ENCODE results near the gene NRP2. TPM values are rescaled to one million over a fixed set of nuclear protein-coding genes. Genes with fewer than 3 reads are reported as not detected.
A peak's percentile ranks its signal among the peaks of the same experiment; 100 is the strongest.

Gene NRP2
- total RNA-seq, 1 donor from 2014 or later, result 89.5 TPM

DNA sequence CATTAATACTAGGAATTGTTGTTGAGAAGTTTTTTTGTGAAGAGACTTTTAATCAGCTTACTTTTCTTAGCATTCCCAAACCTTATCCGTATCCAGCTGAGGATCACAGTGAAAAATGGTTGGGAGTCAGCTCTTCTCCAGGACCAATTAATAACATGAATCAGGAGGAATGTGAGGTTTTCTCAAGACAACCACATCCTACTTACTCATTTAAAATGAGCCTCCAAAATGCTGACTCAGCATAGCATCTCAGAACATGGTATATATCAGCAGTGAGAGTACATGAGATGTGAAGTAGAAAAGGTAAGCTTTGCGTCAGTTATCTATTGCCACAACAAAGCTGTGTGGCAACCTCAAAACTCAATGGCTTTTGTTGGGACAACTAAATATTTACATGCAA, 140.3 kb downstream of the NRP2 start:
- TF ChIP-seq CTCF (IDR thresholded peaks at IDR 0.05; ENCODE audit: unreplicated experiment), result no peak
- H3K9me3 Mint-ChIP-seq, result peaks cover 11% of the 10 kb centered on the region
- H3K36me3 Mint-ChIP-seq, result peaks cover 2% of the 10 kb centered on the region
- no peak overlapping the region for H3K27ac Mint-ChIP-seq
- H3K4me1 Mint-ChIP-seq, result peaks cover 18% of the 10 kb centered on the region
- DNase-seq (ENCODE audit: low spot score in 2 of 2, unreplicated experiment in 2 of 2), result no peak
- no peak overlapping the region for H3K4me3 Mint-ChIP-seq
- no peaks in the 10 kb centered on the region for H3K27me3 Mint-ChIP-seq (ENCODE audit: low read depth)

DNA sequence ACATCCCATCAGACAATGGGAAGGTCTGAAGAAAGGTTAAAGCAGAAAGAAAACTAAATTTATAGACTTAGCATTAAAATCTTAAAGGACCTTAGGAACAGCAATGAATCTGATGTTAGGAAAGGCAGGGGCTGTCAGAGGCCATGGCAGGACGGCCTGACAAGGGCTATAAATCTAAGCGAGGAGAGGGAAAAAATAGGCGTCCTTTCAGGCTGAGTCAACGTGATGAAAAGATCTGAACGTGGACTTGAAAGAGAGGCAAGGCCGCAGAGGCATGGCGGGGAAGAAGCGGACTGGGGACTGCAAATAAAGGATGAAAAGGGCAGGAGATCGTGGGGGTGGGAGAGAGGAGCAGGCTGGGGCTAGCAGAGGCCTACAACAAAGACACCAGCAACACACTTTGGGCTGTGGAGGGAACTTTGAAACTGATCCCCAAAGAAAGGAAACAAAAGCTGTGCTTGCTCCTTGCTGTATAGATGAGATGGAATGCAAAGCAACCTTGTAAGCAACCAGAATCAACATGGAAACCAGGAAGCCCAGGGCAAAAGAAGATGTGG, 145.6 kb downstream of the NRP2 start:
- Mint-ChIP-seq H3K4me3 (no peak overlapping the region), H3K4me1 (peaks cover 15% of the 10 kb centered on the region), H3K36me3 (peaks cover 2% of the 10 kb centered on the region), H3K27me3 (ENCODE audit: low read depth) (no peaks in the 10 kb centered on the region), H3K9me3 (peaks cover 8% of the 10 kb centered on the region), H3K27ac (peak overlapping the region; percentile 34)
- no peak for TF ChIP-seq CTCF (IDR thresholded peaks at IDR 0.05; ENCODE audit: unreplicated experiment)
- no peak for DNase-seq (ENCODE audit: low spot score in 2 of 2, unreplicated experiment in 2 of 2)

DNA sequence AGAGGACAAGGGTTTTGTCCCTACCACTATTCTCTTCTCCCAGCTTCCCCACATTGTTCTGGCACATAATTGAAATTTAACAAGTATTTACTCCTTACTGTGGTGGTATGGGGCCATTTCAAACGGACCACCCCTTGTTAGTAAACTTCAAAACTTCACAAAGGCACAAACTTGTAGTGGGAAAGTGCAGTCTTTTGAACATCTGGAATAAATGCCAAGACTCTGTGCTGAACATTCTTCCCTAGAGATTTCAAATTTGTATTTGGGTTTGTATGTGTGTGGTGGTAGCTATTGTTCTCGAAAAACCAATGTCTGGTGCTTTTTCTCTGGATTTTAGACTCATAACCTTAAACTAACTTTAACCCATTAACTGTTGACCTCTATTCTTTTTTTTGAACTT, 151.6 kb downstream of the NRP2 start:
- Mint-ChIP-seq H3K27me3 (ENCODE audit: low read depth) (no peaks in the 10 kb centered on the region), H3K4me3 (no peak overlapping the region), H3K4me1 (peaks cover 38% of the 10 kb centered on the region), H3K36me3 (peaks cover 5% of the 10 kb centered on the region), H3K9me3 (peaks cover 7% of the 10 kb centered on the region), H3K27ac (no peak overlapping the region)
- no peak for DNase-seq (ENCODE audit: low spot score in 2 of 2, unreplicated experiment in 2 of 2)
- no peak for TF ChIP-seq CTCF (IDR thresholded peaks at IDR 0.05; ENCODE audit: unreplicated experiment)

- peak overlapping the region; percentile 23 for H3K27ac Mint-ChIP-seq
- H3K36me3 Mint-ChIP-seq, result peaks cover 5% of the 10 kb centered on the region
- H3K27me3 Mint-ChIP-seq (ENCODE audit: low read depth), result no peaks in the 10 kb centered on the region
- TF ChIP-seq CTCF (IDR thresholded peaks at IDR 0.05; ENCODE audit: unreplicated experiment), result no peak
- H3K9me3 Mint-ChIP-seq, result peaks cover 11% of the 10 kb centered on the region
- no peak for DNase-seq (ENCODE audit: low spot score in 2 of 2, unreplicated experiment in 2 of 2)
- H3K4me3 Mint-ChIP-seq, result no peak overlapping the region
- H3K4me1 Mint-ChIP-seq, result peaks cover 35% of the 10 kb centered on the region
Observed at GRCh38 chr2:205834796-205835195, 152.5 kb downstream of the NRP2 start.

DNA sequence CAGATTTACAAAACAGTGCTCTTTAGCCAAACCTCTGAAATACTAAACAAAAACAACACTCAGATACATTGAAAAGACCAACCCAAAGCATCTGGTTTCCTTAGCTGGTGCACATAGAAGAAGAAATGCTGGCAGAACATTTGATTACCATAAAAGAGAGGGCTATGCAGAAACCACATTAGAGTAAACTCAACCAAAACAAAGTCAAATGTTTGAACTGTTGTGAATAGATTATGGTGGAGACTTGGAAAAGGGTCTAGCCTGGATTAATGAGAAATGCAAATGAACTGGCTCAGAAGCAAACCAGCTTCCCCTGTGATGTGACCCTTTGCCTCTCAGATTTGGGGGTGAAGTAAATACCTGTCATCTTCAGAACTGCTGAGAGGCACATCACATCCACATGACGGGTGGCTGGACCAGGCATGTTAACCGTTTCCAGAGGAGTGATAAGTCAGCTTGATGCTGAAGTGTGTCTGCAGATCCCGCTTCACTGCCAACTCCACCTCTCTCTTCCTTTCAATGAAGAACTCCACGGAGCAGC, 153.0 kb downstream of the NRP2 start:
- no peak overlapping the region for H3K4me3 Mint-ChIP-seq

More for the DNA sequence above, 153.0 kb downstream of the NRP2 start:
- peaks cover 5% of the 10 kb centered on the region for H3K36me3 Mint-ChIP-seq
- DNase-seq (ENCODE audit: low spot score in 2 of 2, unreplicated experiment in 2 of 2), result no peak
- H3K27me3 Mint-ChIP-seq (ENCODE audit: low read depth), result no peaks in the 10 kb centered on the region
- TF ChIP-seq CTCF (IDR thresholded peaks at IDR 0.05; ENCODE audit: unreplicated experiment), result no peak
- peak overlapping the region; percentile 23 for H3K27ac Mint-ChIP-seq
- peaks cover 35% of the 10 kb centered on the region for H3K4me1 Mint-ChIP-seq
- H3K9me3 Mint-ChIP-seq, result peaks cover 11% of the 10 kb centered on the region
